HG02610 (cell line): Measurements from ENCODE around the gene KRTAP10-5.
"Not testable (repeated sequence)": the region's sequence is repeated elsewhere in the genome, so short reads cannot be mapped to it uniquely, and the experiment has no call there.

Experiments
- ATAC-seq: cut with Tn5 transposase; IDR thresholded peaks from one replicate; pipeline ENCODE4 v1.9.1; 2021; ENCODE audit warnings: mild to moderate bottlenecking, moderate library complexity; ENCODE audit not compliant: unreplicated experiment

The KRTAP10-5 gene

DNA sequence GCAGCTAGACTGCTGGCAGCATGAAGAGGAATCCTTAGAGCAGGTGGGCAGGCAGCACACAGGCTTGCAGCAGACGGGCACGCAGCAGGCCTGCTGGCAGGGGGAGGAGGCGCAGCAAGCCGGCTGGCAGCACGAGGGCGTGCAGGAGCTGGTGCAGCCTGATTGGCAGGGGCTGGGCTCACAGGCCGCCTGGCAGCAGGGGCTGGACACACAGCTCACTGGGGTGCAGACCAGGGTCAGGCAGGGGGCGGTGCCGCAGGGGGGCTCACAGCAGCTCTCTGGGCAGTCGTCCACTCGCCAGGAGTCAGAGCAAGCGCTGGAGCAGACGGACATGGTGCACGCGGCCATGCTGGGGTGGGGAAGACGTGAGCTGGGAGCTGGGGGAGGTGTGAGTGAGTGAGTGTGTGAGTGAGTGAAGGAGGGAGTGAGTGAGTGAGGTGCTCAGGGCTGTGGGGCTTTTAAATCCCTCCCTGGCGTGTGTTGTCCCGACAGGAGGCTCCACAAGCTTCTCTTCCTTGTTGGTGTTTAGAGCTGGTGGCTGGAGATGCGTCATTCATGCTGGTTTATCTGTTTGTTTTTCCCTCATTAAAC, at the start of gene KRTAP10-5:
Gene KRTAP10-5 (minus strand): TSS at position 374 of the 591 bp plus-strand sequence. CDS start 26 bp downstream, at position 348.
- ATAC-seq, result not testable (repeated sequence)

DNA sequence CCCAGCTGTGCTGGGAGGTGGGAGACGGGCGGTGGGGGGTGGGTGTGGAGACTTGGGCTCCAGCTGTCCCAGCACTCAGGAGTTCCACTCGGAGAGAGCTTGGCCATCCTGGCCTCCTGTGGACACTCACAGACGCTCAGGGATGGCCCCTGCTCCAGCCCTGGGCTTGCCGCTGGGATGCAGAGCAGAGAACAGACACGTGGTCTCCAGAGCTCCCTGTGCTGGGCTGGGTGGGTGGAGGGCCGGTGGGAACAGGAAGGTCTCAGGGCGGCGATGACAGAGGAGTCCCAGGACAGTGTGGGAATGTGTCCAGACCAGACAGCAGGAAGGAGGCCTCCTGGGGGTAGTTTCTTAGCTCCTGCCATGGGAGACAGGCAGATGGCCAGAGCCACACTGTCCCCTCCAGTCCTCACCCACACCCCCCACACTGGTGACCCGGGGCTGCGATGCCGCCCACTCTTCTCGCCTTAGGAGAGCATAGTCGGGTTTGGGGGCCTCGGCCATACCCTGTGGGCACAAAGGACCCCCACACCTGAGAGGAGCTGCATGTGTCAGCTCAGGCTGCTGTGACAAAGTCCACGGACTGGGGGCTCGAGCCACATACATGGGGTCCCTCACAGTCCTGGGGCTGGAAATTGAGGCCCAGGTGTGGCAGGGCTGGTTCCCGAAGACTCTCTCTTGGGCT, 48.4 kb upstream of the KRTAP10-5 start:
- no peak for ATAC-seq

- not testable (repeated sequence) for ATAC-seq
These were observed 47.4 kb upstream of the KRTAP10-5 start for GRCh38 chr21:44627831-44628233.

- ATAC-seq, result not testable (repeated sequence)
These were observed 46.9 kb upstream of the KRTAP10-5 start for GRCh38 chr21:44627181-44627822.

- ATAC-seq, result no peak
These were observed 46.3 kb upstream of the KRTAP10-5 start, which contains the start of gene KRTAP10-9 for GRCh38 chr21:44626673-44627143. Gene KRTAP10-9, plus strand, starts transcription at chr21:44627093. Its CDS starts 79 bp downstream, at chr21:44627172.

- ATAC-seq, result no peak
These were observed 45.9 kb upstream of the KRTAP10-5 start for GRCh38 chr21:44626262-44626661.

DNA sequence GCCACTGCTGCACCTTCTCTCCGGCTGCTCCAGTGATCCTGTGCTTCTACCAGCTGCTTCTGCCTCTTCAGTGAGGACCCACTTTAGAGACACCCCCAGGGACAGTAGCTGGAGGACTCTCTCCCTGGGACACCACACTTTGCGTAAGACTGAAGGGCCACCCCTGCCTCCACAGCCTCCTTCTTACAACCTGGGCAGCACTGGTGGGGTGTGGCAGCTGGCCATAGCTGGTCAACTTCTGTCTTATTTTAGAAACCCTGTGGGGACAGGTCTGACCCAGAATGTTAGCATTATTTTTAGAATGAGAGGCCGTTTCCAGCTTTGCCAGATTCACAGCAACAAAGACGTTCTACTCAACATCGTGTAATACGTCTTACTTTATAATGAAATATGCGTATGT, 45.4 kb upstream of the KRTAP10-5 start:
- ATAC-seq, result no peak

- no peak for ATAC-seq
These were observed 43.2 kb upstream of the KRTAP10-5 start for GRCh38 chr21:44623575-44623974.

DNA sequence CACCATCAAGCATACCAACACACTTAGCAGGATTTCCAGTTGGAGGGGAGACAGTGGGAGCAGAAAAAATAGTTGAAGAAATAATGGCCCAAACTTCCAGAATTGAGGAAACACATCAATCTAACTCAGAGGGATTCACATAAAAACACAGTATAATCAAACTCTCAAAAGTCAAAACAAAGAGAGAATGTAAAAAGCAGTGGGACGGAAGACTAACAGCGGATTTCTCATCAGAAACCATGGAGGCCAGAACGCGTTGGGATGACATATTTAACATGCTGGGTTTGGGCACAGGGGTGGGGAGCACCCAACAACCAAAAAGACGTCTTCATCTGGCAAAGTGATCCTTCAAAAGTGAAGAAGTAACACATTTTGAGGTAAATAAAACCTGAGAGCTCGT, 39.5 kb upstream of the KRTAP10-5 start:
- ATAC-seq, result no peak

DNA sequence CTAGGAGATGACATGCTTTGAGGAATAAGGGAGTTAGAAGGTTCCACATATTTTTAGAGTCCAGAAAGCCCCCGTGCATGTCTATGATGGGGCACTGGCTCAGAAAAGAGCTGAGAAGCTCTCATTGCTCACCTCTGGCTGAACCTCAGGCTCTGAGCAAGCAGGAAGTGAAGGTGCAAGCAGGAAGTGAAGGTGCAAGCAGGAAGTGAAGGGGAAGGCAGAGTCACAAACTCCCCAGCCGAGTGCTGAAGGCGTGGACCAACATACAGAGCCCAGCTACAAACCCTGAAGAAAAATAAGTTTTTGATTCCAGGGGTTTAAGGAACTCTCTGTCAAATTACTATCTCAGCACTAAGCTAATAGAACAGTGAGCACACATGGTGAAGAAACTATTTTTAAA, 38.5 kb upstream of the KRTAP10-5 start:
- no peak for ATAC-seq

DNA sequence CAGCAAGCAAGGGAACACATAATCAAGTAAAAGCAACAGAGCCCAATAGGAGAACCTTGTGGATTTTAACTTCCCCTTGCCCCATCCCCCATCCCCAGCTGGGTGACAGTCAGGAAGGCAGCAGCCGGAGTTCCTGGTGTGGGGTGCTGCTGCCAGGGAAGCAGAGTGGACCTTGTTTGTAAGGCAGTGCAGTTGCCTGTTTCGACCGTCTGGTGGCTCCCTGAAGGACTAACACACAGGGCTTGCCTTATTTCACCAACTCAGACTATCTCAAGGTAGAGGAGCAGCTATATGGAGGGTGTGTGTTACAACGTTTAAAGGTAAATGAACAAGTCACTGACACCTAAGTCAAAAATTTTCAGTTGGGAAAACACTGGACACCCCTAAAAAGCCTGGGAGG, 38.1 kb upstream of the KRTAP10-5 start:
- no peak for ATAC-seq

GRCh38 chr21:44617071-44617501, 36.7 kb upstream of the KRTAP10-5 start:
- ATAC-seq, result no peak

DNA sequence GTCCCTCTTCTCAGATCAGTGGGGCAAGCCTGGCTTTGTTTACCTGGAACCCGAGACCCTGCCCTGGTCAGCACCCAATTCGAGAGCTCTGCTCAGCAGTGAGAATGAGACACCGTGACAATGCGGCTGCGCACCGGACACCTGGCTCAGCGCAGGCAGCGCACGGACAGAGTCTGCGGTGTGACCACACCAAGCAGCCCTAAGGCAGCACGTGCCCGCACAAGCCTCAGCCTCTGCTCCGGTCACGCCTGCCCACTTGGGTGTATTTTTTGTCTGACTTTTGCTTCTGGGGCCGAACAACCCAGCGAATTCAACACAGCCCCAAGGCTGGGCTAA, 36.2 kb upstream of the KRTAP10-5 start:
- ATAC-seq, result no peak

DNA sequence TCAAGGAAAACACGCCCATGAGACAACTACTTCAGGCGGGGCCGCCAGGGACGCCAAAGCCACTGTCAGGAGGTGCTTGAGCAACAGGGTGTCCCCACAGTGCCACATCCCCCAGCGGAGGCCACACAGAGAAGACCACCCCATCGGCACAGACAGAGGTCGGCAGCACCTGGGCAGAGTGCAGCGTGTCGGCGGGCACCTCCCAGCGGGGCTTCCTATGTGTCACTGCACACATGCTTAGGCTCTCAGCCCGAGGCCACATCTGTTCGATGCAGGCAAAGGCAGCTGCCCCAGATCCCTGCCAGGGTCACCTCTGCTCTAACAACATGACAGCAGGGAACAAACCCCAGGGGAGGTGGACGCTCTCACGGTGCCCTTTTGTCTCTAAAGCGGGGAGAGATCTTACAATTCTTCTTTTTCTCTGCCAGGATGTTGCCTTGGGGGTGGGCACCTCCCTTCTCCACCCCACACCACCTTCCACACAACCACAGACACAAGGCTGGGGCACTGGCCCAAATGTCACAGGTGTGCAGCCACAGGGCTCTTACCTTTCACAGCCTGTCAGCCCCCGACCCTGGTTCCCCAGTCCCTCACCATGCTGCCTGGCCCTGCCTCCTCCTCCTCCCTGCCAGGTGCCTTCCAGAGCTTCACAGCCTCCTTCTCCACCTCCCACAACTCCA, 35.6 kb upstream of the KRTAP10-5 start:
- no peak for ATAC-seq

DNA sequence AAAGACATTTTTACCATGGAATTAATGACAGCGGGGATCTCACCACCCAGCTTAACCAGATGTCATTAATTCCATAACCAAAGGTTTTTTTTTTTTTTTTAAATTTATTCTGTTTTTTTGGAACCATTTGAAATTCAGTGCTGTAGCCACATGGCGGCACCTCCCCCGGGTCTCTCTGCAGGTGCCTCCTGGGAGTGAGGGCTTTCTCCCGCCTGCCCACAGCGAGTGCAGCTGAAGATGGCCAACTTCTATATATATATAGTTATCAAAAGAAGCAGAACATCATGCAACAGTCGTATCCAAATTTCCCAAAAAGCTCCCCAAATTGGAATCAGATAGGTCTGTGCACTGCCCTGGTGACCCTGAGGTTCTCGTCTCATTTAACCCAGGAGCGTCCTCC, 35.1 kb upstream of the KRTAP10-5 start:
- no peak for ATAC-seq

GRCh38 chr21:44614961-44615391, 34.6 kb upstream of the KRTAP10-5 start:
- ATAC-seq, result no peak

DNA sequence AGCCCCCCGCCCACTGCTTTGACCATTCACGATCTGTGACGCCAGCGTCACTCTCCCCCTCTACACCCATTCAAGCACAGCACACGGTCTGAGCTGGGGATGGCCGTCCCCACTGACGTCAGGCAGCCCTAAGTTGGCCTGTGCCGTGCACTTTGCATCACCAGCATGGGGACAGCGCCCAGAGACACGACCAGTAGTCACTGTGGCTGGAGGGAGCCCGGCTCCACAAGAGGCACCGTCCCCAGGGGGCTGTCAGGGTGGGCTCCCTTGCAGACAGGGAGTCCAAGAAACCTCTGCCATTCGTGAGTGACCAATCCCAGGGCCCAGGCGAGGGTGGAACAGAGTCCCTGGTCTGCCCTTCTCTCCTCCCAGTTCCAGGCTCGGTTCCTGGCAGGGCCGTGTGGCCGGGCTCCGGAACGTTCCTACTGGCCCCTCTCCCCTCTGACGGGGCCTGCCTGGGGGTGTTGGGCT, 33.8 kb upstream of the KRTAP10-5 start:
- ATAC-seq, result no peak

- no peak for ATAC-seq
These were observed 33.2 kb upstream of the KRTAP10-5 start for GRCh38 chr21:44613386-44614155.

- no peak for ATAC-seq
These were observed 32.3 kb upstream of the KRTAP10-5 start for GRCh38 chr21:44612669-44613229.

GRCh38 chr21:44612029-44612486, 31.7 kb upstream of the KRTAP10-5 start, which contains the start of gene KRTAP10-8:
Gene KRTAP10-8, plus strand, starts transcription at chr21:44612079. Its CDS starts 22 bp downstream, at chr21:44612101.
- no peak for ATAC-seq
